Bronchial epithelial cell (primary cell): Measurements from ENCODE around the gene ZFX. TPM values are rescaled to one million over a fixed set of nuclear protein-coding genes. Genes with fewer than 3 reads are reported as not detected.
A peak's percentile ranks its signal among the peaks of the same experiment; 100 is the strongest.

Experiments used
- DNase-seq: peaks from one replicate; pipeline ENCODE4 v3.0.0-alpha.2; 2010; ENCODE audit warnings: low read depth
- FAIRE-seq: peaks from 2 replicates; lab custom pipeline; 2011; peaks lifted over from hg19 to GRCh38; lab: Jason Lieb, UNC
- H3K27me3 ChIP-seq: 2 replicates; pipeline ENCODE4 v1.5.1; 2011; ENCODE audit warnings: low read length; ENCODE audit not compliant: control insufficient read depth, insufficient read depth
- H3K36me3 ChIP-seq: 2 replicates; pipeline ENCODE4 v1.5.1; 2011; ENCODE audit warnings: low read length; ENCODE audit not compliant: control insufficient read depth, insufficient read depth
- H3K4me3 ChIP-seq: 2 replicates; pipeline ENCODE4 v1.5.1; 2011; ENCODE audit warnings: mild to moderate bottlenecking, low read depth, low read length, control low read depth
- CTCF ChIP-seq: IDR thresholded peaks from 2 replicates; pipeline ENCODE4 v1.5.1; 2011; ENCODE audit warnings: mild to moderate bottlenecking, moderate library complexity, low read length, control low read depth, inconsistent platforms; ENCODE audit not compliant: insufficient read depth, severe bottlenecking
- total RNA-seq: library from RNA; depleted of rRNA; stranded (reverse); fragments of >200 nt; gene quantifications from 2 replicates; pipeline ENCODE4 v1.2.1, GENCODE V29; 2014

ZFX gene
- total RNA-seq, 1 donor from 2014 or later = 30.8 TPM

- Histone ChIP-seq H3K4me3 (no peak overlapping the region), H3K27me3 (no peaks in the 10 kb centered on the region), H3K36me3 (no peaks in the 10 kb centered on the region)
- TF ChIP-seq CTCF = no peak
- FAIRE-seq (no peak), DNase-seq (peak; percentile 57)
Observed at GRCh38 chrX:24231641-24232179, 82.2 kb downstream of the ZFX start.

- TF ChIP-seq CTCF = no peak
Observed at GRCh38 chrX:24232796-24233195, 83.3 kb downstream of the ZFX start.

GRCh38 chrX:24235084-24235710, 85.7 kb downstream of the ZFX start:
- Histone ChIP-seq H3K4me3 (no peak overlapping the region), H3K27me3 (no peaks in the 10 kb centered on the region), H3K36me3 (no peaks in the 10 kb centered on the region)
- TF ChIP-seq CTCF = no peak
- FAIRE-seq (no peak), DNase-seq (no peak)

More at GRCh38 chrX:24232796-24233195, 83.3 kb downstream of the ZFX start:
- H3K4me3 ChIP-seq = no peak overlapping the region
- no peaks in the 10 kb centered on the region for H3K36me3 ChIP-seq
- no peak for FAIRE-seq
- H3K27me3 ChIP-seq = no peaks in the 10 kb centered on the region
- no peak for DNase-seq

GRCh38 chrX:24241822-24242648, 92.5 kb downstream of the ZFX start:
- no peaks in the 10 kb centered on the region for H3K36me3 ChIP-seq
- no peak for FAIRE-seq
- no peak overlapping the region for H3K4me3 ChIP-seq
- peak; percentile 22 for DNase-seq
- TF ChIP-seq CTCF = peak; percentile 12
- H3K27me3 ChIP-seq = no peaks in the 10 kb centered on the region

- no peak for FAIRE-seq
Observed at GRCh38 chrX:24242649-24243175, 93.2 kb downstream of the ZFX start.

More at GRCh38 chrX:24242649-24243175, 93.2 kb downstream of the ZFX start:
- no peak for TF ChIP-seq CTCF
- Histone ChIP-seq H3K27me3 (no peaks in the 10 kb centered on the region), H3K4me3 (no peak overlapping the region), H3K36me3 (no peaks in the 10 kb centered on the region)
- DNase-seq = no peak
